GM18505 (cell line): Measurements from ENCODE around the gene SLC9A9.
A peak's percentile ranks its signal among the peaks of the same experiment; 100 is the strongest.

ENCODE experiments used
- ATAC-seq: cut with Tn5 transposase; IDR thresholded peaks from one replicate; pipeline ENCODE4 v1.9.1; 2021; ENCODE audit not compliant: unreplicated experiment
- POLR2A ChIP-seq: IDR thresholded peaks from 4 replicates; pipeline ENCODE4 v1.6.1; 2011; ENCODE audit warnings: borderline replicate concordance; ENCODE audit not compliant: insufficient read depth, insufficient read length; ENCODE audit errors: extremely low read depth

SLC9A9 gene

GRCh38 chr3:143831994-143832393 is 16.3 kb downstream of the SLC9A9 start:
- peak; percentile 75 for ATAC-seq
- no peak for TF ChIP-seq POLR2A

- peak; percentile 51 for ATAC-seq
These were observed 17.1 kb downstream of the SLC9A9 start for GRCh38 chr3:143831208-143831607.

DNA sequence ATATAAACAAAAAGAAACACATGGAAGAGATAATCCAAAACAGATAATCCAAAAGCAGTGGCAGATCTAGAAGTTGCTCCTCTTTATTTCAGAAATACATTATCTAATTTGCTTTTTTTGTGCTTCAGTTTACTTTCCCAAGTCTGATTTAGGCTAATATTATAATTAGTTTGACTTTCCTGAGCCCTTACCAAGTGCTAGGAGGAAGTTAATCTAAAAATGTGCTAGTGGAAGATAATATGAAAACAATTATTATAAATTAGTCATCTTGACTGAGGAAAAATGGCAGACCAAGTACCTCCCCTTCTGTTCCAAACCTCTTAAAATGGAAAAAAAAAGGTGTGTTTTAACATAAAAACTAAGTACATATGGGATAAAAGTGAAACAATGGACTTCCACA is 17.5 kb downstream of the SLC9A9 start:
- no peak for TF ChIP-seq POLR2A

More at GRCh38 chr3:143831208-143831607, 17.1 kb downstream of the SLC9A9 start:
- TF ChIP-seq POLR2A = no peak

DNA sequence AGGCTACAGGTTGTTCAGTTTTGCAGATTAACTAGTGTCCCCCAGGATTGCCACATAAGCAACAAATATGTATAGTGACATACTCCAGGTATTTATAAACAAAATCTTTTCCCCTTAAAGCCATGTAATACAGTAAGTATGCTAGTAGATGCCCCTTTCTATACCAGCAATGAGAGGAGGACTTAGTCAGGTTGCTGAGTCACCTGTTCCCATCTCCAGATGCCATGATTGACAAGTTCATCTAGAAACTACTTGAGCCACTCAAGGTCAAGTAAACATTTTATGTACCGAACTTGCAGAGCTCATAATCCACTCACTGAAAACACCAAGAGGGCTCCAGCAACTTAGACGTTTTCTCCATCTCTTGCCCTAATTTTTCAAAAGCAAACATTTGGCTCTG is 18.2 kb downstream of the SLC9A9 start:
- no peak for ATAC-seq
- TF ChIP-seq POLR2A = no peak

More for the DNA sequence above, 17.5 kb downstream of the SLC9A9 start:
- no peak for ATAC-seq

DNA sequence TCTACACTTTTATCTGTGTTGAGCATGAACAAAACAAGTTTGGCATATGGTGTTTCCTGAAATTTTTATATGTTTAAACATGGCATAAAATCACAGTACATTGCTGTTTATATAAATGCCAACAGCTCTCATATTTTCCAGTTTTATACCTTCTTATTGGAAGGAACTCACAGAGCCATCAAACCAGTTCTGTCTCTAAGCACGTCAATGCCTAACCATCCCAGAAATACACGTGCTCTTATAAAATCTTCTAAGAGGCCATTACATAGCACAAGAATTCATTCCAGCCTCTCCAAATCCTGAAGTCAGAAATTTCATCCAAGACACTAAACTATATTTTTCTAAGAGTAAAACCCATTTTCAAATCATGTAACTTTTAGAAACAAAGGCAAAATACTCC is 20.8 kb downstream of the SLC9A9 start:
- no peak for TF ChIP-seq POLR2A
- no peak for ATAC-seq

GRCh38 chr3:143826296-143826695 is 22.0 kb downstream of the SLC9A9 start:
- no peak for ATAC-seq
- no peak for TF ChIP-seq POLR2A

DNA sequence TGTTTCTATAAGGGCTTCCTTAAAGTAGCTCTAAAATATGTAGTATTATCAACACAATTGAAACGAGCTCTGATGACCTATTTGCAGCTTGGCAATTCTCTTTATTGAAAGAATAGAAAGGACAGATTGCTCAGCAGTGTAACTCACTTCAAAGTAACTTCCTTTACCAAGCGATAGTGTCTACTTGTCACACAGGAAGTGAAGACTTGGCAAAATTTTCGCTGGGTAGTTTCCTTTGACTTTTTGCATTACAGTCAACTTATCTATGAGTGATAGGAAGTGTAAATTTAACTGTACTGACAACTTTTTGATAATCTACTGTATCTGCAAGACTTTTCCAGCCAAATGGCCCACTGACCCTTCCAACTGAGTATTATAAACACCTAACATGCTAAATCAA is 22.8 kb downstream of the SLC9A9 start:
- ATAC-seq = peak; percentile 62
- no peak for TF ChIP-seq POLR2A

GRCh38 chr3:143824735-143825385 is 23.4 kb downstream of the SLC9A9 start:
- ATAC-seq = no peak
- no peak for TF ChIP-seq POLR2A

- no peak for TF ChIP-seq POLR2A
- ATAC-seq = no peak
These were observed 25.5 kb downstream of the SLC9A9 start for GRCh38 chr3:143822798-143823197.

- TF ChIP-seq POLR2A = no peak
- ATAC-seq = no peak
These were observed 25.9 kb downstream of the SLC9A9 start for GRCh38 chr3:143822374-143822773.

DNA sequence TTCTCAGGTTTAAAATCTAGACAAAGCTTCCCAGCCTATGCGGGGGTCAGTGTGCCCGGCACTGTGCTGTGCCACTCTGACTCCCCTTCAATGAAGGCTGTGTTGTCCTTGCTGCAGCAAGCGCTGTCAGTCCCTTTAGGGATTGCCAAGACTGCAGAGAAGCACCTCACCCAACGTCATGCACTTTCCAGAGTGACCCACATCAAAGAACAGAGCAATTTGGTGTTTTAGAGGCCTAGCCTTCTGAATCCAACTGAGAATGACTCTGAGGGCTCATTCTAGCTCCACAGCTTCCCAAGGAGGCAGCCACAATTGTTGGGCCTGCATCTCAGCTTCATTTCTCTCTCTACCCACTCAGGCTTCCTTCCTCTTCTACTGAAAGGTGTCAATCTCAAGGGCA is 26.4 kb downstream of the SLC9A9 start:
- no peak for ATAC-seq
- no peak for TF ChIP-seq POLR2A

DNA sequence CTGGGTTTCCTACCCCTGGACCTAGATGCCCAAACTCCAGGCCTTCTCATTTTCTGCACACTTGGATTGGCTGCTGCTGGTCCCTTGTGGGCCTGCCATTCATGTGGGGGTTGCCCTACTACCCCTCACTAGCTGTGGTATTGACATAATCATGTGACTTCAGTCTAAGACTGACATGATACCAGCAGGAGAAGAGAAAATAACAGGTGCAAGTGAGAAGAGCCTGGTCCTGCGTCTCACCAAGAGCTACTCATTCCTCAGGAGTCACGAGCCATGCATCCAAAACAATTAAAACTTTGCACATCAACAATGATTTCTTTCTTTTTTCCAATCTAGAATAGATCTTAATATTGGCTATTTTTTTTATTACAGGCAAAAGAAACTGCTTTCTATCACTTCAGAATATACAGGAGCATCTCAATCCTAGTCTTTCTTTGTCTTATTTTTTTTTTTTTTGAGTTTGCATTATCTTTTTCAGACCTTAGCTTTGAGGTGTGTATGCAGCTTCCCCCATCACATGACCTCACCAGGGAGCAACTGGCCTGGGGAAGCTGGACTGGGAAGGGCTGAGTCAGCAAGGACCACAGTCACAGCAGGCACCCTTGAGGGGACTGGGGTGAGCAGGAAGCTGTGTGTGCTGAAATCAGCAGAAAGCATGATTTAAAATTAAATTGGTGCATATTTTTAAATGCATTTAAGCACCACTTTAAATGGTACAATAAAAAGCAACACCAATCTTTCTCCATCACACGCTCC is 27.6 kb downstream of the SLC9A9 start:
- TF ChIP-seq POLR2A = no peak
- ATAC-seq = no peak

- no peak for ATAC-seq
- no peak for TF ChIP-seq POLR2A
These were observed 28.4 kb downstream of the SLC9A9 start for GRCh38 chr3:143819890-143820289.

DNA sequence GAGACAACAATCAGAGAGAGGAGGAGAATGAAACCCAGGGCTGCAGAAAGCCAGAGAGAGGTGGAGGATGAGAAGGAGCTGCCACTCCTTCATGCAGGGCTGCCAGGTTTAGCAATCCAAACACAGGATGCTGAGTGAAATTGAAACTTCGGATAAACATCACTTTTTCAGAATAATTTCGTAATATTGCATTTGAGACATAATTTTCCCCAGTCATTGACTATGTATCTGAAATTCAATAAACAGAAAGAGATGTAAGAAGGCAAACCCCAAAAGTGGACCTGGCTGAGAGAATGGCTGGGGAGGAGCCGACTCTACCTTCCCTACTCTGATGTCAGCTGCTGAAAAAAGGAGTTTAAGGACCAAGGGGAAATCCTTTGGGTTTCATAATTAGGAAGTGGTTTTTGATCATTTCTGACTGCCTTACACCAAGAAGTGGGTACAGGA is 33.8 kb downstream of the SLC9A9 start:
- ATAC-seq = no peak
- no peak for TF ChIP-seq POLR2A
